Tibial nerve (tissue), 4 donors: ENCODE data around the gene IFNK.

Experiments used
- EP300 ChIP-seq, 2 donors: sonication (generic); formaldehyde crosslinking; IDR thresholded peaks; one replicate each; pipeline ENCODE4 v1.6.1; 2017; ENCODE audit warnings: antibody characterized with exemption in 2 of 2, mild to moderate bottlenecking in 1 of 2
- TF ChIP-seq, protein P1 (sequence below), 5 experiments: fragments of 200-600 bp in 3 of 5; fragments of 450-650 bp in 2 of 5; sonication (generic) in 3 of 5; IDR thresholded peaks; one replicate each; pipeline ENCODE4 v1.5.1; 2016 to 2019; ENCODE audit warnings: antibody characterized with exemption in 5 of 5, mild to moderate bottlenecking in 3 of 5, moderate library complexity in 2 of 5

DNA sequence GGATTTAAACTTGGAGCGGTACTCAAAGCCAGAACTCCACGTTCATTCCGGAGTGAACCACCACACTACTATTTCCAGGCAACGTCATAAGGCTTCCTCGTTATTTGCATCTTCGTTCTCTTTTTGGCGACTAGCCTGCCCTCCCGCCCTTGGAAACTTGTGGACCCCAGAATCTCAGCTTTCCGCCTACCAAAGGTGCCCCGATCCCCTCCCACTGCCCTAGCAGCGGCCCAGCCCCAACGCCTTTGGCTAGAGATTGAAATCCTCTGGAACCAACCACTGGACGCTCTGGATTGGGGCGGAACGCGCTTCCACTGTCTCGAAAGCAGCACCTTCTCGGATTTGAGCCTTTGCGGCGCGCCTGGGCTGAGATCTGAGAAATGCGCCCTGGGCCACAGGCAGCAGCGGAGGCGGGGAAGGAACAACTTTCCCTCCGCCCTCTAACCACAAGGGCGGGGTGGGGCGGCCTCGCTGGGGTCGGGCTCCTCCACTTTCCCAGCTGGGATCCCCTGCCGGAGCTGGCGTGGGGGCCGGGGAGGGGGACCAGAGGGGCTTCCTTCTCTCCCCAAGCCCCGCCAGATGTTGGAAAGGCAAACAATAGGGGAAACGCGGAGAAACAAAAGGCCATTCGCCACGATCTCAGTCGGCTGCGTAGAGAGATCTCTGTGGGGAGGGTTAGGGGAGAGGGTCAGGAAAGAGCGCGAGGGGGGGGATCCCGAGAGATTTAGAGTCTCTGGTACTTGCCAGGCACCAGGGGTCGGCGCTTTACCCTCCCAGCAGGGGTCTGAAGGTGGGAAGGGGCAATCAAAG is 4.2 kb downstream of the IFNK start:
- TF ChIP-seq EP300 (IDR thresholded peaks at IDR 0.05): peak in 1 of 2 donors; percentile 88
- TF ChIP-seq, protein P1, sequence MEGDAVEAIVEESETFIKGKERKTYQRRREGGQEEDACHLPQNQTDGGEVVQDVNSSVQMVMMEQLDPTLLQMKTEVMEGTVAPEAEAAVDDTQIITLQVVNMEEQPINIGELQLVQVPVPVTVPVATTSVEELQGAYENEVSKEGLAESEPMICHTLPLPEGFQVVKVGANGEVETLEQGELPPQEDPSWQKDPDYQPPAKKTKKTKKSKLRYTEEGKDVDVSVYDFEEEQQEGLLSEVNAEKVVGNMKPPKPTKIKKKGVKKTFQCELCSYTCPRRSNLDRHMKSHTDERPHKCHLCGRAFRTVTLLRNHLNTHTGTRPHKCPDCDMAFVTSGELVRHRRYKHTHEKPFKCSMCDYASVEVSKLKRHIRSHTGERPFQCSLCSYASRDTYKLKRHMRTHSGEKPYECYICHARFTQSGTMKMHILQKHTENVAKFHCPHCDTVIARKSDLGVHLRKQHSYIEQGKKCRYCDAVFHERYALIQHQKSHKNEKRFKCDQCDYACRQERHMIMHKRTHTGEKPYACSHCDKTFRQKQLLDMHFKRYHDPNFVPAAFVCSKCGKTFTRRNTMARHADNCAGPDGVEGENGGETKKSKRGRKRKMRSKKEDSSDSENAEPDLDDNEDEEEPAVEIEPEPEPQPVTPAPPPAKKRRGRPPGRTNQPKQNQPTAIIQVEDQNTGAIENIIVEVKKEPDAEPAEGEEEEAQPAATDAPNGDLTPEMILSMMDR (IDR thresholded peaks at IDR 0.05): no peak
